ENCODE data around the gene ADAMTSL1.

ADAMTSL1 gene

DNA sequence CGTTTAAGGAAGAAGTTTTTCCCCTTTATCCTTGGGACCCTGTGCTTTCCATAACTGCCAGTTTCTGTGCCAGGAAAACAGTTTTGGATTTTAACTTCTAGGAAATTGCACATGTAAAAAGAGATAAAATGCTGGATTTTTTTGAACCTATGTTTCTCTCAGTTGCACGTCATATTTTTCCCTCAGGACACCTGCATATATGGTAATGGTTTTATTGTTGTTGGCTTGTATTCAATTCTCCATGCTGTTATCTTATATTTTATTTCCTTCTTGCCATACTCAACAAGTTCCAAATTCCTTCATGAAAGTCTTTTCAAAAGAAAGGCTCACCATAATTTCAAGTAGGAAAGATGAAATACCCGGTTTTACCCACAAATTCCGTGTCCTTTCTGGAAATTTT lies 7.9 kb upstream of the ADAMTSL1 start:
- no peaks in the 10 kb centered on the region for H3K4me1 ChIP-seq (ENCODE audit: control insufficient read depth, insufficient read depth, low read length)
- no peak overlapping the region for H3K4me3 ChIP-seq (ENCODE audit: low read length)
- peaks cover 12% of the 10 kb centered on the region for H3K9me3 ChIP-seq (ENCODE audit: control insufficient read depth, low read length)
- DNase-seq (ENCODE audit: low read depth), result no peak
- H3K27me3 ChIP-seq (replicated peaks; ENCODE audit: control insufficient read depth, insufficient read depth, low read length), result no peaks in the 10 kb centered on the region
- no peak overlapping the region for H3K9ac ChIP-seq (ENCODE audit: low read length)
- H3K36me3 ChIP-seq (ENCODE audit: control insufficient read depth, insufficient read depth, low read length, severe bottlenecking), result no peaks in the 10 kb centered on the region

DNA sequence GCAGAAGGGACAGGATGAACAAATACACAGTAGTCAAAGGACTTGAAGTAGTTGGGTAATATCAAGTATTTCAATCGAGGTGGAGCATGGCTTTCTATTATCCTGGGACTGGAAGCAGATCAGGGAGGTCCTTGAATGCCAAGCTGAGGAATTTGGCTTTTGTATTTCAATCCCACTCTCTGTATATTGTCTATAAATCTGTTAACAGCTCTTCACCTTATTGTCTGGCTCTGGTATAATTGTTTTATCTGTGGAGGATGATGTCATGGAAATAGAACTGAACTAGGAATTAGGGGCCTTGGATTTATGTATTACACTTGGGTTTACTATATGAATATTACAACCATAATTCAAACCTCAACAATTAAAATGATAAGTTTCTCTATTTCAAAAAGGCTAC lies 6.3 kb upstream of the ADAMTSL1 start:
- Histone ChIP-seq H3K4me1 (ENCODE audit: control insufficient read depth, insufficient read depth, low read length) (peaks cover 5% of the 10 kb centered on the region), H3K9me3 (ENCODE audit: control insufficient read depth, low read length) (peaks cover 12% of the 10 kb centered on the region), H3K9ac (ENCODE audit: low read length) (no peak overlapping the region), H3K4me3 (ENCODE audit: low read length) (no peak overlapping the region), H3K36me3 (ENCODE audit: control insufficient read depth, insufficient read depth, low read length, severe bottlenecking) (no peaks in the 10 kb centered on the region), H3K27me3 (replicated peaks; ENCODE audit: control insufficient read depth, insufficient read depth, low read length) (no peaks in the 10 kb centered on the region)
- DNase-seq (ENCODE audit: low read depth), result no peak

DNA sequence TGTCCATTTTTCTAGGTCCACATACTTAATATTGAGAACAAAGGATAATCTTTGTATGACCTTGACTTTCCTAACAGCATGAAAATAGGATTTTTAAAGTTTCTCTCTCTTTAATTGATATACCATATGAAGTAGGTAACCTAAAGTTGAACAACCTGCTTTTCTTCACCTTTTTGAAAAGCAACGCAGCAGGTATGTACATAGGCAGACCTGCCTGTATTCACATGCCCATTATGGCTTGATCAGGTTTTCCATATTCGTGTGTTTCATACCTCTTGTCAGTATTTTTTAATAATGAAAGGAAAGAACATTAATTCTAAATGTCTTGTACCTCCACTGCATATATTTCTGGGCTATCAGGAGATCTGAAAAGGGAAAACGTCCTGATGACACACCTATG lies 1.5 kb upstream of the ADAMTSL1 start:
- Histone ChIP-seq H3K9me3 (ENCODE audit: control insufficient read depth, low read length) (peaks cover 12% of the 10 kb centered on the region), H3K4me1 (ENCODE audit: control insufficient read depth, insufficient read depth, low read length) (peaks cover 35% of the 10 kb centered on the region), H3K4me3 (ENCODE audit: low read length) (peak overlapping the region; percentile 85), H3K27me3 (replicated peaks; ENCODE audit: control insufficient read depth, insufficient read depth, low read length) (no peaks in the 10 kb centered on the region), H3K36me3 (ENCODE audit: control insufficient read depth, insufficient read depth, low read length, severe bottlenecking) (no peaks in the 10 kb centered on the region), H3K9ac (ENCODE audit: low read length) (peak overlapping the region; percentile 91)
- DNase-seq (ENCODE audit: low read depth), result no peak

DNA sequence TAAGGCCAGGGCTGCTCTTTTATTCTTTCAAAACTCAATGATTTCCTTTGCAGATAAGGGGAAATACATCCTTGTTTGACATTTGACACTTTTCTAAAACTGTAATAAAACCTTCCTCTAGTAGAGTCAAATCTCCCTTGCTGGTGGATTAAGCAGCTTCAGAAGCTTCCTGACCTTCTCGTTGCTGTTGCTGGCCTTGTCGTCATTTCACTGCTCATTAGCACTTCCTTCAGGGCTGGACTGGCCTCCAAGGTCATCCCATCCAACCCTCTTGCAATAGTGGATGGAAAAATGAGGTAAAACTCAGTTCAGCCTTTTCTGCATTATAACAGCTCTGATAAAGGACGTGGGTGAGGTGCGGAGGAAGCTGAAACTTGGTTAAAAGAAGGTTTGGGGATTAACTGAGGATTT lies 1.1 kb upstream of the ADAMTSL1 start:
- no peak for DNase-seq (ENCODE audit: low read depth)
- H3K27me3 ChIP-seq (replicated peaks; ENCODE audit: control insufficient read depth, insufficient read depth, low read length), result no peaks in the 10 kb centered on the region
- peaks cover 40% of the 10 kb centered on the region for H3K4me1 ChIP-seq (ENCODE audit: control insufficient read depth, insufficient read depth, low read length)
- H3K4me3 ChIP-seq (ENCODE audit: low read length), result peak overlapping the region; percentile 85
- peaks cover 12% of the 10 kb centered on the region for H3K9me3 ChIP-seq (ENCODE audit: control insufficient read depth, low read length)
- H3K9ac ChIP-seq (ENCODE audit: low read length), result peak overlapping the region; percentile 91
- H3K36me3 ChIP-seq (ENCODE audit: control insufficient read depth, insufficient read depth, low read length, severe bottlenecking), result no peaks in the 10 kb centered on the region

DNA sequence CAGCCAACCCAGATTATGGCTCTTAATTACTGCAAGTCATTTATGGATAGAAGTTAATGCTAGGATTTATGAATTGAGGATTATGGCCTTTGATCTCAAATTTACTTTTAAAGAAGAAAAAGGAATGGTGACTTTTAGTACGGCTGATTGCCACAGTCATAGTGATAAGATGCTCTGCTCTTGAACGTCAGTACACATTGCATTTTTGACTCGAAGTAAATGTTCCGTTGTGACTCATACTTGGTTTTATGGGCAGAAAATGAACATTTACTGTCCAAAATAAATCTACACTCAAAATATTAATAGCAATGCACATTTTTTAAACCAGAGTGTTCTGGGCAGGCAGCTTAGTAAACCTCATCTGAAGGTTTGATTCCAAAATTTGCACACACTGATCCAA lies 830 bp downstream of the ADAMTSL1 start:
- Histone ChIP-seq H3K27me3 (replicated peaks; ENCODE audit: control insufficient read depth, insufficient read depth, low read length) (no peaks in the 10 kb centered on the region), H3K4me1 (ENCODE audit: control insufficient read depth, insufficient read depth, low read length) (peaks cover 59% of the 10 kb centered on the region), H3K4me3 (ENCODE audit: low read length) (peak overlapping the region; percentile 85), H3K36me3 (ENCODE audit: control insufficient read depth, insufficient read depth, low read length, severe bottlenecking) (no peaks in the 10 kb centered on the region), H3K9me3 (ENCODE audit: control insufficient read depth, low read length) (peaks cover 4% of the 10 kb centered on the region), H3K9ac (ENCODE audit: low read length) (peak overlapping the region; percentile 91)
- DNase-seq (ENCODE audit: low read depth), result peak; percentile 70

DNA sequence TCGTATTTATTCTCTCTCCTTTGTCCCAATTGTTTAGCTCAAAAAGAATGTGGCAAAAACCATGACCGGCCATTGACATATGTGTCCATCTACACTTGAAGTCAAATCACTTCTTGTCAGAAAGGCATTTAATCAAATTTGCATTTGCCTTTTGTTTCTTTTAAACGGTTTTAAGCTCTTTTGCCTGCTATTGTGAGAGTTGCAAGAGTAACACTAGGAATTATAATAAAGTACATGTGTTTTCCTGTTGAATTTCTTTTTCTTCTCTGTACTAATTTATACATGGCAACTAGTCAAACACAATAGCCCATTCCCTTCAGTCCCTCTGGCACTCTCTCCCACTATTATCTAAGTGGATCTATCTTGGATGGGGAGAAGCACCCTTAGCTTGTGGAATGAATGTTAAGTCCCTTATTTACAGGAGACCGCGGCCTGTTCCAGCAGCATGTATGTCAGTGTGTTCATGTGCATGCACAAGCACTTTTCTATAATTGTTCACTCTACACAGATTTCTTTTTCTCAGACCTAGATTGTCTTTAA lies 3.2 kb downstream of the ADAMTSL1 start:
- Histone ChIP-seq H3K9me3 (ENCODE audit: control insufficient read depth, low read length) (no peaks in the 10 kb centered on the region), H3K4me3 (ENCODE audit: low read length) (peak overlapping the region; percentile 85)
- DNase-seq (ENCODE audit: low read depth), result no peak

DNA sequence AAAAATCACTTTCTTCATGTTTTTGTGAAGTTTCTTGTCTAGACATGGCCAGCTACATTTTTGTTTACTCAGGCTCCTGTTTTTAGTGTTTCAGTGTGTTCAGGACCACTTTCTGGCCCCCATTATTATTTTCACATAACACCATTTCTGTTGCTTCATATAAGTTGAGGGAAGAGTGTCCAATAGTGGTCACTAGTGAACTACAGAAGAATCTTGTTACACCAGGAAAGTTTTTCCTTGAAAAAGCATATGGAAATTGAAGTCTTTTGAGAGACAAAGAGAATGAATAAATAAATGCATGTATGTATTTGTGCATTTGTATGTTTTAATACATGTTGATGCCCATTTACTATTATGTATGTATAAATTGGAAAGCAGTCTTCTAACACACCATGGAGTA lies 3.8 kb downstream of the ADAMTSL1 start:
- H3K27me3 ChIP-seq (replicated peaks; ENCODE audit: control insufficient read depth, insufficient read depth, low read length), result no peaks in the 10 kb centered on the region
- H3K4me1 ChIP-seq (ENCODE audit: control insufficient read depth, insufficient read depth, low read length), result peaks cover 75% of the 10 kb centered on the region
- H3K4me3 ChIP-seq (ENCODE audit: low read length), result peak overlapping the region; percentile 85
- H3K9me3 ChIP-seq (ENCODE audit: control insufficient read depth, low read length), result no peaks in the 10 kb centered on the region
- H3K9ac ChIP-seq (ENCODE audit: low read length), result peak overlapping the region; percentile 91
- DNase-seq (ENCODE audit: low read depth), result no peak
- no peaks in the 10 kb centered on the region for H3K36me3 ChIP-seq (ENCODE audit: control insufficient read depth, insufficient read depth, low read length, severe bottlenecking)

More for the DNA sequence above, 3.2 kb downstream of the ADAMTSL1 start:
- no peaks in the 10 kb centered on the region for H3K27me3 ChIP-seq (replicated peaks; ENCODE audit: control insufficient read depth, insufficient read depth, low read length)
- peak overlapping the region; percentile 91 for H3K9ac ChIP-seq (ENCODE audit: low read length)
- peaks cover 80% of the 10 kb centered on the region for H3K4me1 ChIP-seq (ENCODE audit: control insufficient read depth, insufficient read depth, low read length)
- H3K36me3 ChIP-seq (ENCODE audit: control insufficient read depth, insufficient read depth, low read length, severe bottlenecking), result no peaks in the 10 kb centered on the region

DNA sequence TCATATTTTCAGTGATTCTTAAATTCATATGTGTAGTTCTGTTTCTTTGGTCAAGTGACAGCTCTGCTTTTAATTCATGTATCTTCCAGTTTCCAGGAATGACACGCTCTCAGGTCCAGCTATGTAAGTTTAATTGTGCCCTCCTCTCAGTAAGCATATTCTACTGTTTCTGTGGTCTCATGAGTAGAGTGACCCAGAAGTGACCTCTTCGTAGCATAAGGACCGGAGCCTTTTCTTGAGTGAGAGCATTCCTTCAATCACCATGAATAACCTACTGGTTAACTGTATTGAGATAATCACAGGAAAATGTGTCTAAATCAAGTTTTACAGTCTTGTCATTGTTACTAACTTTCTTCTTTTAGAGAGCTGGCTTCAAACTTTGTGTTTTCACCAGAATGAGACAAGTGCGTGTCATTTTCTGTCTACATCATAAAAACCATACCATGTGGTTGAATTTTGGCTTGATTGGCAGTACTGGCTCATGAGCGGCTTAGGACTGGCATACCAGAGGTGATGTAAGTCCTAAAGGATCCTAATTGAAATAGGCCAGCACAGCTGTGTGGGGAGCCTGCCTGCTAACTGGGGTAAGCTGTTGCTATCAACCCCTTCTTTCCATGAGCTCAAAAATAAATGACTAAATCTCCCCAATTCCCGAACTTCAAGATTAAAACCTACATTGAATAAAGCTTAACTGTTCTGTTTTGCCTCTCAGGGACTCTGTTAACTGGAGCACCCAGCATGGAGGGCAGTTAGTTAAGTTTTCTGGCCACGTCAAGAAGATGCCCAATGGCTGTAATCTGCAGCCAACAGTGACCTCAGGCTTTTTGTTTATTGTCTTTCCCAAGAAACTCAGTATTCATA lies 4.8 kb downstream of the ADAMTSL1 start:
- Histone ChIP-seq H3K4me3 (ENCODE audit: low read length) (peak overlapping the region; percentile 85), H3K4me1 (ENCODE audit: control insufficient read depth, insufficient read depth, low read length) (peaks cover 66% of the 10 kb centered on the region)
- DNase-seq (ENCODE audit: low read depth), result peak; percentile 69

DNA sequence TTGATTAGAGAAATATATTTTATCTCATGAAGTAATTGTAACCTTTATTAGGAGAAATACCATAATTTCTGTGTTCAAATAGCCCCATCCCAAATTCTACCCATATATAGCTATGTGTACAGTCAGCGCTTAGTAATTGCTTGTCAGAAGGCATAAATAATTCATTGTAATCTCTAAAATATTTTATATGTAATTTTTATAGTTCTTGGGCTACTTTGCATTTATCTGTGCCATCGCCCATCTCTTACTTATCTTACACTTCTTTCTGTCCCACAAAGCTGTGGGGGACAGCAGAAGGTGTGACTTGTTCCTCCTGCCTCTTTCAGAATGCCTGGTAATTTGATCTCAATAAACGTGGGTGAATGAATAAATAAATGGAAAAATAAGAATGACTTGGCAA lies 5.5 kb downstream of the ADAMTSL1 start:
- no peaks in the 10 kb centered on the region for H3K9me3 ChIP-seq (ENCODE audit: control insufficient read depth, low read length)
- peak overlapping the region; percentile 11 for H3K9ac ChIP-seq (ENCODE audit: low read length)
- H3K27me3 ChIP-seq (replicated peaks; ENCODE audit: control insufficient read depth, insufficient read depth, low read length), result no peaks in the 10 kb centered on the region
- no peaks in the 10 kb centered on the region for H3K36me3 ChIP-seq (ENCODE audit: control insufficient read depth, insufficient read depth, low read length, severe bottlenecking)
- DNase-seq (ENCODE audit: low read depth), result no peak
- peaks cover 63% of the 10 kb centered on the region for H3K4me1 ChIP-seq (ENCODE audit: control insufficient read depth, insufficient read depth, low read length)
- H3K4me3 ChIP-seq (ENCODE audit: low read length), result no peak overlapping the region

More for the DNA sequence above, 4.8 kb downstream of the ADAMTSL1 start:
- Histone ChIP-seq H3K36me3 (ENCODE audit: control insufficient read depth, insufficient read depth, low read length, severe bottlenecking) (no peaks in the 10 kb centered on the region), H3K9me3 (ENCODE audit: control insufficient read depth, low read length) (no peaks in the 10 kb centered on the region), H3K27me3 (replicated peaks; ENCODE audit: control insufficient read depth, insufficient read depth, low read length) (no peaks in the 10 kb centered on the region), H3K9ac (ENCODE audit: low read length) (peak overlapping the region; percentile 91)

DNA sequence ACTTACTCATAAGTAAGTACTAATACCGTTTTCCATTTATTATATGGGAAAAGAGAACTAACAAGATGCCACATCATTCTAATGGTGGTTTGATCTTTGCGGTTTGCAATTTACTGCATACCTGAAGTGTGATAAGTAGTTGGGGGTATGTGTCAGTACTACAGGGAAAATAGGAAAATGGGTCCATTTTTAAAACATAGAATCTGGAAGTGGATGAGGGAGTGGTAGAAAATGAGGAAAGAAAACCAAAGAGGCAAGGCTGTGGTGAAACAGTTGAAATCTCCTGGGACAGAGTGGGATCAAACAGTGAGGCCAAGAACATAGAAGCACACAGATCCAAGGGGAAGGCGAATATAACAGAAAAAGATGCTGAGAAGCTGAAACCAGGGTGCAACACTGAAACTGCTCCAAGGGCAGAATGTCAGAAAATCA lies 6.7 kb downstream of the ADAMTSL1 start:
- H3K9me3 ChIP-seq (ENCODE audit: control insufficient read depth, low read length), result no peaks in the 10 kb centered on the region
- H3K9ac ChIP-seq (ENCODE audit: low read length), result peak overlapping the region; percentile 32
- no peak overlapping the region for H3K4me3 ChIP-seq (ENCODE audit: low read length)
- DNase-seq (ENCODE audit: low read depth), result peak; percentile 56
- H3K4me1 ChIP-seq (ENCODE audit: control insufficient read depth, insufficient read depth, low read length), result peaks cover 68% of the 10 kb centered on the region
- H3K27me3 ChIP-seq (replicated peaks; ENCODE audit: control insufficient read depth, insufficient read depth, low read length), result no peaks in the 10 kb centered on the region
- no peaks in the 10 kb centered on the region for H3K36me3 ChIP-seq (ENCODE audit: control insufficient read depth, insufficient read depth, low read length, severe bottlenecking)

DNA sequence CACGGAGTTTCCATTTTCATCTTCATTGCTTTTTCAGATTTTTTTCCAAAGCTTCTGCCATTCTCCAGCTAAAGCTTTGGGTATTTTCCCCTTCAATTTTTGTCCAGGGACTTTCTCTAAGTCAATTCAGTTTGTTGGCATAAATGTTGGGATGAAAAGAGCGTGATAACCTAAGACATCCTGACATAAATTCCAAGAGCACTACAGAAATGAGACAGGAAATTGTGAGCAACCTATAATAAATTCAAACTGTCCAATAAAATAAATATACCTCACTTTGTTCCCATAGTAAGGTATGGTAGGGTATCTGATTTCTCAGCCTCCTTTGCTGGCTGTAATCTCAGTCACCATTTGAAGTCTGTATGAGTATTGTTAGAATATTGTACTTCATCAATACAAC lies 8.4 kb downstream of the ADAMTSL1 start:
- Histone ChIP-seq H3K4me1 (ENCODE audit: control insufficient read depth, insufficient read depth, low read length) (peaks cover 66% of the 10 kb centered on the region), H3K4me3 (ENCODE audit: low read length) (no peak overlapping the region), H3K36me3 (ENCODE audit: control insufficient read depth, insufficient read depth, low read length, severe bottlenecking) (no peaks in the 10 kb centered on the region), H3K9me3 (ENCODE audit: control insufficient read depth, low read length) (no peaks in the 10 kb centered on the region), H3K27me3 (replicated peaks; ENCODE audit: control insufficient read depth, insufficient read depth, low read length) (no peaks in the 10 kb centered on the region), H3K9ac (ENCODE audit: low read length) (no peak overlapping the region)
- DNase-seq (ENCODE audit: low read depth), result no peak
